Adrenal gland (tissue), 12 donors: ENCODE data around the gene TOR3A. TPM values are rescaled to one million over a fixed set of nuclear protein-coding genes. Genes with fewer than 3 reads are reported as not detected.

Experiments
- DNase-seq, 7 donors: peaks; one replicate each; pipeline ENCODE4 v3.0.0-alpha.2; 2019 to 2020
- H3K27ac ChIP-seq, 5 donors: fragments of 200-600 bp; sonication (generic) in 4 of 5; 1 replicate in 3 of 5; 2 replicates in 2 of 5; pipeline versions ENCODE4 v1.5.1 to v1.8.0; 2016 to 2020; ENCODE audit warnings: mild to moderate bottlenecking in 1 of 5
- H3K27me3 ChIP-seq: fragments of 200-600 bp; 2 replicates; pipeline ENCODE4 v1.8.0; 2021
- H3K36me3 ChIP-seq, 2 donors: fragments of 200-600 bp; replicated peaks in 1 of 2; 1 replicate in 1 of 2; 2 replicates in 1 of 2; pipeline versions ENCODE4 v1.5.1 to v1.8.0; 2018 to 2022
- H3K4me1 ChIP-seq, 2 donors: fragments of 200-600 bp; replicated peaks in 1 of 2; 1 replicate in 1 of 2; 2 replicates in 1 of 2; pipeline versions ENCODE4 v1.5.1 to v1.8.0; 2018 to 2021
- H3K4me3 ChIP-seq, 4 donors: fragments of 200-600 bp; sonication (generic) in 3 of 4; one replicate each; pipeline ENCODE4 v1.5.1; 2016 to 2018
- H3K9me3 ChIP-seq, 3 donors: fragments of 200-600 bp; sonication (generic) in 1 of 3; replicated peaks in 1 of 3; 1 replicate in 2 of 3; 2 replicates in 1 of 3; pipeline versions ENCODE4 v1.5.1 to v1.8.0; 2016 to 2021
- POLR2A ChIP-seq, 2 donors: fragments of 450-650 bp; IDR thresholded peaks; one replicate each; pipeline ENCODE4 v1.6.1; 2017; ENCODE audit warnings: antibody characterized with exemption in 2 of 2, mild to moderate bottlenecking in 2 of 2, moderate library complexity in 1 of 2
- WGBS, 4 donors: extraction: QIAGEN DNeasy Blood & Tissue Kit in 2 of 4; methylation state at CpG; one replicate each; pipeline versions ENCODE4 v1.1.5 to v1.1.7; 2013 to 2017; 5-methylcytosine and 5-hydroxymethylcytosine counted together
- intact Hi-C, 2 donors: fragments of 100-400 bp; cut with DNase I; formaldehyde crosslinking; loops; one replicate each; pipeline versions ENCODE4 v1.14.1 to v1.15.0; 2022 to 2023
- polyA plus RNA-seq, 3 donors: library from polyadenylated mRNA; stranded (reverse); fragments of 200-250 nt in 2 of 3; fragments of 350-450 nt in 1 of 3; fragmentation: Illumina TruSeq in 1 of 3; extraction: RNeasy Lipid Tissue Mini Kit (QIAGEN cat#74804) in 1 of 3; gene quantifications; one replicate each; pipeline ENCODE4 v1.2.3, GENCODE V29; 2013 to 2014
- total RNA-seq, 9 donors: library from RNA; depleted of rRNA in 4 of 9; stranded (reverse); fragments of >200 nt in 4 of 9; fragments of 120-200 nt in 1 of 9; fragmentation: NEBNext Ultra II Directional in 1 of 9; extraction: Animal tissue kit (Norgen Biotek cat#: 25700) in 1 of 9; gene quantifications; one replicate each; pipeline versions ENCODE4 v1.1.0 to v1.2.4, GENCODE V29; 2013 to 2023
- TF ChIP-seq, protein P1 (sequence below), 6 experiments: fragments of 450-650 bp in 4 of 6; fragments of 200-600 bp in 2 of 6; sonication (generic) in 1 of 6; IDR thresholded peaks; 1 replicate in 5 of 6; 2 replicates in 1 of 6; pipeline versions ENCODE4 v1.5.1 to v1.8.0; 2016 to 2021; ENCODE audit warnings: antibody characterized with exemption in 6 of 6, mild to moderate bottlenecking in 2 of 6, moderate library complexity in 1 of 6
- donor health status: healthy with polysubstance abuse.
- donor health status: Bipolar disorder and iron deficiency.
- donor health status: DM: yes; HTN: yes; CAD: no.
- donor health status: DM: no; HTN: no; CAD: no.
- donor health status: DM: no; HTN: no; CAD: no.
- donor health status: DM: yes; HTN: yes; CAD: no.

The TOR3A gene
- total and polyA plus RNA-seq, 12 donors, result 6.8 to 53.5 (median 22.3) TPM

DNA sequence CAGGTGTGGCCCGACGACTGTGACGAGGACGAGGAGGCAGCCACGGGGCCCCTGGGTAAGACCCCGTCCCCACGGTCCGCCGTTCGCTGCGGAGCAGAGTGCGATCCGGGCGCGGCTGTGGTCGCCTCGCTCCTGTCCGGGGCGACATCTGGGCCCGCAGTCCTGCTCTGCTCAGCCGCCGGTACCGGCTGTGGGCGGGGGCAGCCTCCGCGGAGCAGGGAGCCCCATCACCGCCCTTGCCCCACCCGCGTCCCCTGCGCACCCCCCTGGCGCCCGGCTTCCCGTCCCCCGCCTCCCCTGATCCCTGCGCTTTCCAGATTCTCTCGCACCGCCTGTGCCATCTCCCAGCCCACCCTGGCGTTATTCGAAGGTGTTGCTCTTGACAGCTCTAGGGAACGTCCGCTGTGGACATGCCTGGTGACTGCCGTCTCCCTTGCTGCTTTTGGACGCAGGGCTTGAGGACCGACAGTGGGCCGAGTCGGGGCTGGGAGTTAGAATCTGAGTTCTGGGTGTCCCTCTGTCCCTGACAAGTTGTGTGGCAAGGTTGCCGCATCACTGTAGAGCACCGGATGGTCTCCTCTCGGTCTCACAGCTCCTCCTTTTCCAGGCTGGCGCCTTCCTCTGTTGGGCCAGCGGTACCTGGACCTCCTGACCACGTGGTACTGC, 596 bp downstream of the TOR3A start:
- Histone ChIP-seq H3K27me3 (no peaks in the 10 kb centered on the region), H3K4me1 (peaks cover 6 to 17% of the 10 kb centered on the region in 2 donors), H3K27ac (peak overlapping the region in 4 of 5 donors; percentile 59 to 93 (median 76)), H3K4me3 (peak overlapping the region; percentile 43 to 94 (median 83)), H3K9me3 (no peaks in the 10 kb centered on the region), H3K36me3 (peaks cover 0 to 3% of the 10 kb centered on the region in 2 donors)
- 0 to 1% (median 0%) methylated on average over 5 to 52 of the region's 52 CpGs for WGBS, 4 donors
- intact Hi-C loops, result loop anchor here (5.0 to 10.0 kb wide), 3 partner anchors 110 to 282 kb away; partner anchors contain the start of genes AXDND1 (in 1 of the 2) and SOAT1 (in 1 of the 2)
- peak in 6 of 7 donors; percentile 26 to 69 (median 44) for DNase-seq
- TF ChIP-seq, protein P1, sequence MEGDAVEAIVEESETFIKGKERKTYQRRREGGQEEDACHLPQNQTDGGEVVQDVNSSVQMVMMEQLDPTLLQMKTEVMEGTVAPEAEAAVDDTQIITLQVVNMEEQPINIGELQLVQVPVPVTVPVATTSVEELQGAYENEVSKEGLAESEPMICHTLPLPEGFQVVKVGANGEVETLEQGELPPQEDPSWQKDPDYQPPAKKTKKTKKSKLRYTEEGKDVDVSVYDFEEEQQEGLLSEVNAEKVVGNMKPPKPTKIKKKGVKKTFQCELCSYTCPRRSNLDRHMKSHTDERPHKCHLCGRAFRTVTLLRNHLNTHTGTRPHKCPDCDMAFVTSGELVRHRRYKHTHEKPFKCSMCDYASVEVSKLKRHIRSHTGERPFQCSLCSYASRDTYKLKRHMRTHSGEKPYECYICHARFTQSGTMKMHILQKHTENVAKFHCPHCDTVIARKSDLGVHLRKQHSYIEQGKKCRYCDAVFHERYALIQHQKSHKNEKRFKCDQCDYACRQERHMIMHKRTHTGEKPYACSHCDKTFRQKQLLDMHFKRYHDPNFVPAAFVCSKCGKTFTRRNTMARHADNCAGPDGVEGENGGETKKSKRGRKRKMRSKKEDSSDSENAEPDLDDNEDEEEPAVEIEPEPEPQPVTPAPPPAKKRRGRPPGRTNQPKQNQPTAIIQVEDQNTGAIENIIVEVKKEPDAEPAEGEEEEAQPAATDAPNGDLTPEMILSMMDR (IDR thresholded peaks at IDR 0.05), result no peak
- no peak for TF ChIP-seq POLR2A (IDR thresholded peaks at IDR 0.05)

DNA sequence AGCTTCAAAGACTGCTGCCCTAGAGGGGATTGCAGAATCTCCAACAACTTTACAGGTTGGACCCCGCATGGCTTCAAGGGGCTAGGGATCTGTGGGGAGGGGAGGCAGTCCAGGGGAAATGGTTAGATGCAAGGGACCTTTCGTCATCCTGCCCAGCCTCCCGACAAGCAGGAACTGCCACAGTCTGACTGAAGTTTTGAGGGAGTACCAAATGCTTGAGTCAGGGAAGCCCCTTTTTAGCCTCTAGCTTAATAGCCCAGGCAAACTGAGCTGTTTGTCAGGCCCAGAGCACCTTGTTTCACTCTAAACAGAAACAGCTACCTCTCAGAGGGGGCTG, 1.1 kb downstream of the TOR3A start:
- Histone ChIP-seq H3K4me3 (peak overlapping the region in 3 of 4 donors; percentile 75 to 94 (median 91)), H3K36me3 (peaks cover 0 to 3% of the 10 kb centered on the region in 2 donors), H3K27ac (peak overlapping the region in 2 of 5 donors; percentile 59 to 93), H3K27me3 (no peaks in the 10 kb centered on the region), H3K9me3 (no peaks in the 10 kb centered on the region), H3K4me1 (peaks cover 6 to 17% of the 10 kb centered on the region in 2 donors)
- no peak for DNase-seq
- intact Hi-C loops, result loop anchor here (5.0 to 10.0 kb wide), 3 partner anchors 109 to 282 kb away; partner anchors contain the start of genes AXDND1 (in 1 of the 2) and SOAT1 (in 1 of the 2)
- TF ChIP-seq, protein P1 (IDR thresholded peaks at IDR 0.05), result no peak
- TF ChIP-seq POLR2A (IDR thresholded peaks at IDR 0.05), result no peak
- 9 to 11% (median 9%) methylated on average over 3 of the region's 3 CpGs; no CpG with 5 or more reads in 1 of the 4 donors for WGBS, 4 donors

DNA sequence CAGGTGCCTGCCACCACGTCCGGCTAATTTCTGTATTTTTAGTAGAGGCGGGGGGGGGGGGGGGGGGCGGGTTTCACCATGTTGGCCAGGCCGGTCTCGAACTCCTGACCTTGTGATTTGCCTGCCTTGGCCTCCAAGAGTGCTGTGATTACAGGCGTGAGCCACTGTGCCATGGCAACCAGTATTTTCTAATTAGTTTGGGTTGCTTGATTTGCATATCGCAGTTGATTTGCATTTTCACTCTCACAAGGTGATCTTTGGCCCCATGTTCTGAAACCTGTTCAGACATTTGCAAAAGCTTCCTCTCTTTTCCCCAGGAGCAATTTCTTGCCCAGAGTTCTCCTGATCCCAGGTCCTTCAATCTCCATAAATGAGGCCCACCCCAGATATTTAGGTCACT, 1.7 kb downstream of the TOR3A start:
- Histone ChIP-seq H3K4me3 (no peak overlapping the region), H3K4me1 (peaks cover 6 to 17% of the 10 kb centered on the region in 2 donors), H3K27ac (no peak overlapping the region), H3K27me3 (no peaks in the 10 kb centered on the region), H3K36me3 (peaks cover 0 to 3% of the 10 kb centered on the region in 2 donors), H3K9me3 (no peaks in the 10 kb centered on the region)
- no peak for TF ChIP-seq POLR2A (IDR thresholded peaks at IDR 0.05)
- TF ChIP-seq, protein P1 (IDR thresholded peaks at IDR 0.05), result no peak
- DNase-seq, result no peak
- intact Hi-C loops, result loop anchor here (5.0 to 10.0 kb wide), 3 partner anchors 109 to 281 kb away; partner anchors contain the start of genes AXDND1 (in 1 of the 2) and SOAT1 (in 1 of the 2)
- WGBS, 4 donors, result 54 to 83% (median 63%) methylated on average over 4 to 8 of the region's 8 CpGs

DNA sequence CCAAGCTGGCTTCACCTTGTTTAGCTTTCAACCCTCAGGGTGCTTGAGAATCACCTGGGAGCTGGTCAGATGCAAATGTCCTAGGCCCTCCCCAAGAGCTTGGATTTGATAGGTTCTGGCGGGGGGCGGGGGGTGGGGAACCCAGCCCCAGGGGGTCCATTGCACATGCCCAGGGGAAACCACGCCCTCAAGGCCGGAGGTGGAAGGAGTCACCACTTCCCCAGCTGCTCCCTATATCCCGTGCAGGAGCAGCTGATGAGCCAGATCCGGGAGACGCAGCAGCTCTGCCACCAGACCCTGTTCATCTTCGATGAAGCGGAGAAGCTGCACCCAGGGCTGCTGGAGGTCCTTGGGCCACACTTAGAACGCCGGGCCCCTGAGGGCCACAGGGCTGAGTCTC, 5.8 kb downstream of the TOR3A start:
- Histone ChIP-seq H3K4me1 (peaks cover 20 to 22% of the 10 kb centered on the region in 2 donors), H3K4me3 (no peak overlapping the region), H3K27ac (no peak overlapping the region), H3K9me3 (no peaks in the 10 kb centered on the region), H3K36me3 (peaks cover 0 to 3% of the 10 kb centered on the region in 2 donors), H3K27me3 (no peaks in the 10 kb centered on the region)
- DNase-seq, result peak in 1 of 7 donors; percentile 50
- intact Hi-C loops, result loop anchor here in 1 of 2 donors (10.0 kb wide), 1 partner anchor 277 kb away; the partner anchor contains the start of gene AXDND1
- 70 to 75% (median 70%) methylated on average over 9 to 11 of the region's 11 CpGs; no CpG with 5 or more reads in 1 of the 4 donors for WGBS, 4 donors
- TF ChIP-seq, protein P1 (IDR thresholded peaks at IDR 0.05), result no peak
- no peak for TF ChIP-seq POLR2A (IDR thresholded peaks at IDR 0.05)
